Inferior parietal cortex (tissue), 1 donor: ENCODE measurements around the gene CNNM3.

Experiments used
- DNase-seq: peaks from one replicate; pipeline ENCODE4 v3.0.0-alpha.2; 2016; ENCODE audit errors: extremely low spot score

The CNNM3 gene

GRCh38 chr2:96878171-96878570 is 62.1 kb downstream of the CNNM3 start:
- no peak for DNase-seq

GRCh38 chr2:96878796-96879544 is 62.9 kb downstream of the CNNM3 start:
- no peak for DNase-seq

GRCh38 chr2:96879545-96880040 is 63.5 kb downstream of the CNNM3 start:
- DNase-seq = no peak

GRCh38 chr2:96880891-96881273 is 64.8 kb downstream of the CNNM3 start:
- DNase-seq = no peak

GRCh38 chr2:96881349-96882195 is 65.5 kb downstream of the CNNM3 start:
- DNase-seq = no peak

GRCh38 chr2:96882230-96882629 is 66.2 kb downstream of the CNNM3 start:
- DNase-seq = no peak

GRCh38 chr2:96882906-96883305 is 66.8 kb downstream of the CNNM3 start:
- no peak for DNase-seq

GRCh38 chr2:96883306-96883705 is 67.2 kb downstream of the CNNM3 start:
- DNase-seq = no peak
